HepG2 (cell line): ENCODE results near the gene TACC3. TPM values are rescaled to one million over a fixed set of nuclear protein-coding genes. Genes with fewer than 3 reads are reported as not detected.

Source experiments
- BRCA1 ChIP-seq: sonication (generic); formaldehyde crosslinking; IDR thresholded peaks from 2 replicates; pipeline ENCODE4 v1.4.0; 2020; ENCODE audit warnings: missing genetic modification reagents
- CHD2 ChIP-seq: IDR thresholded peaks from 2 replicates; pipeline ENCODE4 v1.6.1; 2011; ENCODE audit warnings: low read depth, low read length, improper control_type of control experiment
- FOXM1 ChIP-seq: sonication (generic); formaldehyde crosslinking; IDR thresholded peaks from 2 replicates; pipeline ENCODE4 v1.5.0; 2020; ENCODE audit warnings: missing genetic modification reagents
- HOXA5 ChIP-seq: sonication (generic); formaldehyde crosslinking; IDR thresholded peaks from 2 replicates; pipeline ENCODE4 v1.4.0; 2020; ENCODE audit warnings: missing genetic modification reagents
- NFYB ChIP-seq: sonication (generic); formaldehyde crosslinking; IDR thresholded peaks from 2 replicates; pipeline ENCODE4 v1.4.0; 2020; ENCODE audit warnings: missing genetic modification reagents
- RBM39 ChIP-seq: fragments of 200-400 bp; formaldehyde crosslinking; IDR thresholded peaks from one replicate; pipeline ENCODE4 v1.6.1; 2018; ENCODE audit warnings: antibody characterized with exemption, mild to moderate bottlenecking, low read depth, low read length; ENCODE audit not compliant: poor library complexity, severe bottlenecking
- TAF15 ChIP-seq: fragments of 200-400 bp; formaldehyde crosslinking; IDR thresholded peaks from one replicate; pipeline ENCODE4 v1.6.1; 2018; ENCODE audit warnings: mild to moderate bottlenecking, low read depth, low read length; ENCODE audit not compliant: poor library complexity, severe bottlenecking
- ZNF329 ChIP-seq: sonication (generic); formaldehyde crosslinking; IDR thresholded peaks from 2 replicates; pipeline ENCODE4 v1.9.0; 2021; ENCODE audit warnings: low read depth, mild to moderate bottlenecking, missing genetic modification reagents
- polyA plus RNA-seq, 8 experiments: library from polyadenylated mRNA; depleted of rRNA in 3 of 8; stranded (reverse) in 7 of 8; unstranded in 1 of 8; fragments of >200 nt; fragmentation: Illumina TruSeq in 4 of 8; extraction: Trizol in 4 of 8; gene quantifications; 2 replicates each; pipeline versions ENCODE4 v1.2.1 to v1.2.3, GENCODE V29; 2011 to 2016; ENCODE audit warnings: low read depth in 4 of 8, missing spikeins in 1 of 8, mixed read lengths in 1 of 8; ENCODE audit not compliant: insufficient read depth in 1 of 8
- total RNA-seq, 5 experiments: library from RNA; depleted of rRNA; stranded (reverse); fragments of >200 nt; fragmentation: Illumina TruSeq; extraction: Trizol; gene quantifications; 2 replicates each; pipeline ENCODE4 v1.2.3, GENCODE V29; 2016; ENCODE audit warnings: low read depth in 1 of 5
- TF ChIP-seq, protein P1 (sequence below): IDR thresholded peaks from 2 replicates; pipeline ENCODE4 v1.6.1; 2016; ENCODE audit warnings: low read depth, missing genetic modification reagents, missing compliant biosample characterization
- TF ChIP-seq, protein P2 (sequence below): sonication (generic); formaldehyde crosslinking; IDR thresholded peaks from 2 replicates; pipeline ENCODE4 v1.5.1; 2020; ENCODE audit warnings: missing genetic modification reagents, mild to moderate bottlenecking, borderline replicate concordance
- TF ChIP-seq, protein P3 (sequence below): sonication (generic); formaldehyde crosslinking; IDR thresholded peaks from 2 replicates; pipeline ENCODE4 v1.4.0; 2020; ENCODE audit warnings: missing genetic modification reagents, borderline replicate concordance
- TF ChIP-seq, protein P4 (sequence below): sonication (generic); formaldehyde crosslinking; IDR thresholded peaks from 2 replicates; pipeline ENCODE4 v1.4.0; 2020; ENCODE audit warnings: missing genetic modification reagents
- TF ChIP-seq, protein P5 (sequence below), 2 experiments: sonication (generic) in 1 of 2; formaldehyde crosslinking in 1 of 2; IDR thresholded peaks; 2 replicates each; pipeline versions ENCODE4 v1.4.0 to v1.6.1; 2018 to 2020; ENCODE audit warnings: missing genetic modification reagents in 2 of 2, borderline replicate concordance in 1 of 2, low read depth in 1 of 2, mild to moderate bottlenecking in 1 of 2, missing biosample characterization in 1 of 2

The TACC3 gene
- total and polyA plus RNA-seq, 2 of the 13 experiments (the other 11 are each of a cell fraction or from before 2014, with no cell fraction given) = 20.3 to 21.2 TPM

DNA sequence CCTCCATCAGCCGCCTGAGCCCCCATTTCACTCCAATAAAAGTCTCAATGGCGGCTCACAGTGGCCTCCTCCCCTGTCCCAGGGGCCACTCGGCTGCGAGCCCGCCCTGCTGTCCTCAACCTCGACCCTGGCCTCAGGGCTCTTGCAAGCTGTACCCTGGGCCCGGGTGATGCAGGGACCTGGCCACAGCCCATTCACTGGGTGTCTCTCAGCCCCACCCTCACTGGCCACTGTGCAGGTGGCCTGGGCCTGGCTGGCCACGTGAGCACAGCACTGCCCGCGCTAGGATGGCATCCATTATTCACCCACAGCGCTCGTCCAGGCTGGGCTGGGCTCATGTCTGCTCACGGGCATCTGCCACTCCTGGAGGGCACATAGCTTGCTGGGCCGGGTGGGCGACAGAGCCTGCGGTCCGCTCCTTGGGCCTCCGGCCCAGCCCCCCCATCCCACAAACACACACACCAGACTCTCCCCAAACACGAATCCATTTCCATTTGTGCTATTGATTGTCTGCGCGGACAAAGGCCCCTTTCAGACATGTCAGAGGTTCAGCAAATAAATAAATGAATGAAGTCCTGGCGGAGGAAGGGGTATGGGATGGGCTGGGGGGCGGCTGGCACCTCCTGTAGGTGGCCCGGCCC lies 55.3 kb downstream of the TACC3 start (continued):
- TF ChIP-seq, protein P1, sequence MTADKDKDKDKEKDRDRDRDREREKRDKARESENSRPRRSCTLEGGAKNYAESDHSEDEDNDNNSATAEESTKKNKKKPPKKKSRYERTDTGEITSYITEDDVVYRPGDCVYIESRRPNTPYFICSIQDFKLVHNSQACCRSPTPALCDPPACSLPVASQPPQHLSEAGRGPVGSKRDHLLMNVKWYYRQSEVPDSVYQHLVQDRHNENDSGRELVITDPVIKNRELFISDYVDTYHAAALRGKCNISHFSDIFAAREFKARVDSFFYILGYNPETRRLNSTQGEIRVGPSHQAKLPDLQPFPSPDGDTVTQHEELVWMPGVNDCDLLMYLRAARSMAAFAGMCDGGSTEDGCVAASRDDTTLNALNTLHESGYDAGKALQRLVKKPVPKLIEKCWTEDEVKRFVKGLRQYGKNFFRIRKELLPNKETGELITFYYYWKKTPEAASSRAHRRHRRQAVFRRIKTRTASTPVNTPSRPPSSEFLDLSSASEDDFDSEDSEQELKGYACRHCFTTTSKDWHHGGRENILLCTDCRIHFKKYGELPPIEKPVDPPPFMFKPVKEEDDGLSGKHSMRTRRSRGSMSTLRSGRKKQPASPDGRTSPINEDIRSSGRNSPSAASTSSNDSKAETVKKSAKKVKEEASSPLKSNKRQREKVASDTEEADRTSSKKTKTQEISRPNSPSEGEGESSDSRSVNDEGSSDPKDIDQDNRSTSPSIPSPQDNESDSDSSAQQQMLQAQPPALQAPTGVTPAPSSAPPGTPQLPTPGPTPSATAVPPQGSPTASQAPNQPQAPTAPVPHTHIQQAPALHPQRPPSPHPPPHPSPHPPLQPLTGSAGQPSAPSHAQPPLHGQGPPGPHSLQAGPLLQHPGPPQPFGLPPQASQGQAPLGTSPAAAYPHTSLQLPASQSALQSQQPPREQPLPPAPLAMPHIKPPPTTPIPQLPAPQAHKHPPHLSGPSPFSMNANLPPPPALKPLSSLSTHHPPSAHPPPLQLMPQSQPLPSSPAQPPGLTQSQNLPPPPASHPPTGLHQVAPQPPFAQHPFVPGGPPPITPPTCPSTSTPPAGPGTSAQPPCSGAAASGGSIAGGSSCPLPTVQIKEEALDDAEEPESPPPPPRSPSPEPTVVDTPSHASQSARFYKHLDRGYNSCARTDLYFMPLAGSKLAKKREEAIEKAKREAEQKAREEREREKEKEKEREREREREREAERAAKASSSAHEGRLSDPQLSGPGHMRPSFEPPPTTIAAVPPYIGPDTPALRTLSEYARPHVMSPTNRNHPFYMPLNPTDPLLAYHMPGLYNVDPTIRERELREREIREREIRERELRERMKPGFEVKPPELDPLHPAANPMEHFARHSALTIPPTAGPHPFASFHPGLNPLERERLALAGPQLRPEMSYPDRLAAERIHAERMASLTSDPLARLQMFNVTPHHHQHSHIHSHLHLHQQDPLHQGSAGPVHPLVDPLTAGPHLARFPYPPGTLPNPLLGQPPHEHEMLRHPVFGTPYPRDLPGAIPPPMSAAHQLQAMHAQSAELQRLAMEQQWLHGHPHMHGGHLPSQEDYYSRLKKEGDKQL (CRISPR knock-in tag) = 0 out of 2 replicates have a peak, but pooled peaks have one; percentile 56
- TF ChIP-seq TAF15 (peak; percentile 55), RBM39 (no peak), FOXM1 (CRISPR knock-in tag) (no peak), ZNF329 (CRISPR knock-in tag) (no peak), HOXA5 (peak; percentile 53; the same call in 1 of the 2 replicates), CHD2 (no peak), BRCA1 (CRISPR knock-in tag) (peak; percentile 59; the same call in 1 of the 2 replicates), NFYB (no peak)
- TF ChIP-seq, protein P2, sequence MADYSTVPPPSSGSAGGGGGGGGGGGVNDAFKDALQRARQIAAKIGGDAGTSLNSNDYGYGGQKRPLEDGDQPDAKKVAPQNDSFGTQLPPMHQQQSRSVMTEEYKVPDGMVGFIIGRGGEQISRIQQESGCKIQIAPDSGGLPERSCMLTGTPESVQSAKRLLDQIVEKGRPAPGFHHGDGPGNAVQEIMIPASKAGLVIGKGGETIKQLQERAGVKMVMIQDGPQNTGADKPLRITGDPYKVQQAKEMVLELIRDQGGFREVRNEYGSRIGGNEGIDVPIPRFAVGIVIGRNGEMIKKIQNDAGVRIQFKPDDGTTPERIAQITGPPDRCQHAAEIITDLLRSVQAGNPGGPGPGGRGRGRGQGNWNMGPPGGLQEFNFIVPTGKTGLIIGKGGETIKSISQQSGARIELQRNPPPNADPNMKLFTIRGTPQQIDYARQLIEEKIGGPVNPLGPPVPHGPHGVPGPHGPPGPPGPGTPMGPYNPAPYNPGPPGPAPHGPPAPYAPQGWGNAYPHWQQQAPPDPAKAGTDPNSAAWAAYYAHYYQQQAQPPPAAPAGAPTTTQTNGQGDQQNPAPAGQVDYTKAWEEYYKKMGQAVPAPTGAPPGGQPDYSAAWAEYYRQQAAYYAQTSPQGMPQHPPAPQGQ (CRISPR knock-in tag) = no peak
- TF ChIP-seq, protein P3, sequence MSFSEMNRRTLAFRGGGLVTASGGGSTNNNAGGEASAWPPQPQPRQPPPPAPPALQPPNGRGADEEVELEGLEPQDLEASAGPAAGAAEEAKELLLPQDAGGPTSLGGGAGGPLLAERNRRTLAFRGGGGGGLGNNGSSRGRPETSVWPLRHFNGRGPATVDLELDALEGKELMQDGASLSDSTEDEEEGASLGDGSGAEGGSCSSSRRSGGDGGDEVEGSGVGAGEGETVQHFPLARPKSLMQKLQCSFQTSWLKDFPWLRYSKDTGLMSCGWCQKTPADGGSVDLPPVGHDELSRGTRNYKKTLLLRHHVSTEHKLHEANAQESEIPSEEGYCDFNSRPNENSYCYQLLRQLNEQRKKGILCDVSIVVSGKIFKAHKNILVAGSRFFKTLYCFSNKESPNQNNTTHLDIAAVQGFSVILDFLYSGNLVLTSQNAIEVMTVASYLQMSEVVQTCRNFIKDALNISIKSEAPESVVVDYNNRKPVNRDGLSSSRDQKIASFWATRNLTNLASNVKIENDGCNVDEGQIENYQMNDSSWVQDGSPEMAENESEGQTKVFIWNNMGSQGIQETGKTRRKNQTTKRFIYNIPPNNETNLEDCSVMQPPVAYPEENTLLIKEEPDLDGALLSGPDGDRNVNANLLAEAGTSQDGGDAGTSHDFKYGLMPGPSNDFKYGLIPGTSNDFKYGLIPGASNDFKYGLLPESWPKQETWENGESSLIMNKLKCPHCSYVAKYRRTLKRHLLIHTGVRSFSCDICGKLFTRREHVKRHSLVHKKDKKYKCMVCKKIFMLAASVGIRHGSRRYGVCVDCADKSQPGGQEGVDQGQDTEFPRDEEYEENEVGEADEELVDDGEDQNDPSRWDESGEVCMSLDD (CRISPR knock-in tag) = peak; percentile 75; the same call in 1 of the 2 replicates
- TF ChIP-seq, protein P4, sequence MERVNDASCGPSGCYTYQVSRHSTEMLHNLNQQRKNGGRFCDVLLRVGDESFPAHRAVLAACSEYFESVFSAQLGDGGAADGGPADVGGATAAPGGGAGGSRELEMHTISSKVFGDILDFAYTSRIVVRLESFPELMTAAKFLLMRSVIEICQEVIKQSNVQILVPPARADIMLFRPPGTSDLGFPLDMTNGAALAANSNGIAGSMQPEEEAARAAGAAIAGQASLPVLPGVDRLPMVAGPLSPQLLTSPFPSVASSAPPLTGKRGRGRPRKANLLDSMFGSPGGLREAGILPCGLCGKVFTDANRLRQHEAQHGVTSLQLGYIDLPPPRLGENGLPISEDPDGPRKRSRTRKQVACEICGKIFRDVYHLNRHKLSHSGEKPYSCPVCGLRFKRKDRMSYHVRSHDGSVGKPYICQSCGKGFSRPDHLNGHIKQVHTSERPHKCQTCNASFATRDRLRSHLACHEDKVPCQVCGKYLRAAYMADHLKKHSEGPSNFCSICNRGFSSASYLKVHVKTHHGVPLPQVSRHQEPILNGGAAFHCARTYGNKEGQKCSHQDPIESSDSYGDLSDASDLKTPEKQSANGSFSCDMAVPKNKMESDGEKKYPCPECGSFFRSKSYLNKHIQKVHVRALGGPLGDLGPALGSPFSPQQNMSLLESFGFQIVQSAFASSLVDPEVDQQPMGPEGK (CRISPR knock-in tag) = peak; percentile 97
- TF ChIP-seq, protein P5, sequence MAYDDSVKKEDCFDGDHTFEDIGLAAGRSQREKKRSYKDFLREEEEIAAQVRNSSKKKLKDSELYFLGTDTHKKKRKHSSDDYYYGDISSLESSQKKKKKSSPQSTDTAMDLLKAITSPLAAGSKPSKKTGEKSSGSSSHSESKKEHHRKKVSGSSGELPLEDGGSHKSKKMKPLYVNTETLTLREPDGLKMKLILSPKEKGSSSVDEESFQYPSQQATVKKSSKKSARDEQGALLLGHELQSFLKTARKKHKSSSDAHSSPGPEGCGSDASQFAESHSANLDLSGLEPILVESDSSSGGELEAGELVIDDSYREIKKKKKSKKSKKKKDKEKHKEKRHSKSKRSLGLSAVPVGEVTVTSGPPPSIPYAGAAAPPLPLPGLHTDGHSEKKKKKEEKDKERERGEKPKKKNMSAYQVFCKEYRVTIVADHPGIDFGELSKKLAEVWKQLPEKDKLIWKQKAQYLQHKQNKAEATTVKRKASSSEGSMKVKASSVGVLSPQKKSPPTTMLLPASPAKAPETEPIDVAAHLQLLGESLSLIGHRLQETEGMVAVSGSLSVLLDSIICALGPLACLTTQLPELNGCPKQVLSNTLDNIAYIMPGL (CRISPR knock-in tag; IDR thresholded peaks at IDR 0.05; ENCODE audit: borderline replicate concordance in 1 of 2, low read depth in 1 of 2) = no peak; a peak in 1 of 4 replicates
